ENCODE measurements around the gene DDX55.

DDX55 gene

DNA sequence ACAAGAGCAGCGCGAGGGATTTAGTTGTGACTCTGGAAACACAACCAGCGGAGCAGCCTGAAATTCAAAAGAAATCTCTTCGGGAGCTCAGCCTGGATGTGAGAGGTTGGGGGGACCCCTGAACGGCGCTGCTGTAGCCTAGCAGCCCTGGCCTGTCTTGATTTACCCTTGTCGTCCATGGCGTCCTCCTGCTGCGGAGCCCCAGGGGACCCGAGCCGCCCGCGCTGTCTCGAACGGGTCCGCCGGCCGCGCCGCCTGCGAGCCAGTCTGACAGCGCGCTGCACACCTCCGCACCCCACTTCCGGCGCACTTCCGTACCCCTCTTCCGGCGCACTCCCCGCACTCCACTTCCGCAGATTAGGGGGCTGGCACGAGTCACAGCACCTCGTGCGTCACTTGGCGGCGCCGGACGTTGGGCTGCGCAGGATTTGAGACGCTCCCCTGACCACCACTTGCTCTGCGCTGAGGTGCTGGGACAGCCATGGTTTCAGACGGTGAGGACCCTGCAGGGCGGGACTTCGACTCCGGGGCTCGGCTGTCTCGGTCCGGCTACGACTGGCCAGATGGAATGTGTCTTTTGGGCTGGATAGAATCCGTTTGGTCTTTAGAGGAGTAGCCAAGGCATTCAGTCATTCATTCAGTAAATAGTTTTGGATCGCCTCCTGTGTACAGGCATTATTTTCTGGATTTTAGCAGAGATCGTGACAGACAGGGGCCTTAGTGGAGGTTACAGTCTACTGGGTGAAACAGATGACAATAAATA is 31.7 kb downstream of the DDX55 start, which contains the start of the genes EIF2B1 and GTF2H3:
EIF2B1 (minus strand) TSS at position 308 of the 763 bp plus-strand sequence; CDS start at position 179, 129 bp downstream.
GTF2H3 (plus strand) TSS at position 451 of the 763 bp plus-strand sequence; CDS start at position 482, 31 bp downstream.
- peak within 1 kb of the TSS; percentile 92 for H3K4me3 ChIP-seq (ENCODE audit: low read depth, low read length)
- TF ChIP-seq, protein P1, sequence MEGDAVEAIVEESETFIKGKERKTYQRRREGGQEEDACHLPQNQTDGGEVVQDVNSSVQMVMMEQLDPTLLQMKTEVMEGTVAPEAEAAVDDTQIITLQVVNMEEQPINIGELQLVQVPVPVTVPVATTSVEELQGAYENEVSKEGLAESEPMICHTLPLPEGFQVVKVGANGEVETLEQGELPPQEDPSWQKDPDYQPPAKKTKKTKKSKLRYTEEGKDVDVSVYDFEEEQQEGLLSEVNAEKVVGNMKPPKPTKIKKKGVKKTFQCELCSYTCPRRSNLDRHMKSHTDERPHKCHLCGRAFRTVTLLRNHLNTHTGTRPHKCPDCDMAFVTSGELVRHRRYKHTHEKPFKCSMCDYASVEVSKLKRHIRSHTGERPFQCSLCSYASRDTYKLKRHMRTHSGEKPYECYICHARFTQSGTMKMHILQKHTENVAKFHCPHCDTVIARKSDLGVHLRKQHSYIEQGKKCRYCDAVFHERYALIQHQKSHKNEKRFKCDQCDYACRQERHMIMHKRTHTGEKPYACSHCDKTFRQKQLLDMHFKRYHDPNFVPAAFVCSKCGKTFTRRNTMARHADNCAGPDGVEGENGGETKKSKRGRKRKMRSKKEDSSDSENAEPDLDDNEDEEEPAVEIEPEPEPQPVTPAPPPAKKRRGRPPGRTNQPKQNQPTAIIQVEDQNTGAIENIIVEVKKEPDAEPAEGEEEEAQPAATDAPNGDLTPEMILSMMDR (IDR thresholded peaks at IDR 0.05; ENCODE audit: low read depth, low read length, missing control alignments): no peak
- peak; percentile 93 for DNase-seq (ENCODE audit: low read depth)

DNA sequence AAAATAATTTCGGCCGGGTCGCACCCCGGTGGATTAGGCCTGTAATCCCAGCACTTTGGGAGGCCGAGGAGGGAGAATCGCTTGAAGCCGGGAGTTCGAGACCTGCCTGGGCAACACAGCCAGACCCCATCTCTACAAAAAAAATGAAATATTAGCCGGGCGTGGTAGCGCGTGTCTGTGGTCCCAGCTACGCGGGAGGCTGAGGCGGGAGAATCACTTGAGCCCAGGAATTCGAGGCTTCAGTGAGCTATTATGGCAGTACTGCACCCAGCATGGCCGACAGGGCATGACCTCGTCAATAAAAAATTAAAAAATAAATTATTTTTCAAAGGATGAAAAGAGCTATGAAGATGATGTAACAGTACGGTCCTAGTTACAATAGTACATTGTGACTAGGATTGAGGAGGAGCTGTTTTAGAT is 32.3 kb downstream of the DDX55 start:
- TF ChIP-seq, protein P1 (IDR thresholded peaks at IDR 0.05; ENCODE audit: low read depth, low read length, missing control alignments): no peak
- H3K4me3 ChIP-seq (ENCODE audit: low read depth, low read length): peak overlapping the region; percentile 92
- no peak for DNase-seq (ENCODE audit: low read depth)

DNA sequence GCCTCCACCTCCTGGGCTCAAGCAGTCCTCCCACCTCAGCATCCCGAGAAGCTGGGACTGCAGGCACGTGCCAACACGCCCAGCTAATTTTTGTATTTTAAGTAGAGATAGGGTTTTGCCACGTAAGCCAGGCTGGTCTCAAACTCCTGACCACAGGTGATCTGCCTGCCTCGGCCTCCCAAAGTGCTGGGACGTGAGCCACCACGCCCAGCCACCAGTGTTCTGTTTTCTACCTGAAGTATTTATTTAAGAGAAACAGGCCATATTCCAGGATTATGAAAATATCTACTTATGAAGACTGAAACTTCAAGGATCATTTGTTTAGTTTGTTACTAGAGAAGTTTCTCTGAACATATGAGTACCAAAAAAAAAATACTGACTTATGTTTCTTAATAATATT is 42.0 kb downstream of the DDX55 start:
- TF ChIP-seq, protein P1 (IDR thresholded peaks at IDR 0.05; ENCODE audit: low read depth, low read length, missing control alignments): no peak
- DNase-seq (ENCODE audit: low read depth): no peak
- H3K4me3 ChIP-seq (ENCODE audit: low read depth, low read length): no peak overlapping the region

DNA sequence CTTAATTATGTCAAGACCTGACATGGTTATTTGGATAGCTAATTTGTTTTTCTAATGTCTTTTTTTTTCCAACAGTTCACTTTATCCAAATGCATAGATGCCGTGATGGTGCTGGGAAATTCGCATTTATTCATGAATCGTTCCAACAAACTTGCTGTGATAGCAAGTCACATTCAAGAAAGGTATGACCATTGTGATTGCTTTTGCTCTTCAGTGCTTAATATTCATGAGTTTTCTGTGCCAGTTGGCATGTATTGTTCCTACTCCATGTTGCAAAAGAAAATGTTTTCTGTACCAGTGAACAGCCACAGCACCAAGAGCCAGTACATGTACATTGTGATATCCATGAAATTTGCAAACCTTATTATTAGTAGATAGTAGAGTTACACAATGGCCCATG is 43.5 kb downstream of the DDX55 start:
- DNase-seq (ENCODE audit: low read depth): no peak
- TF ChIP-seq, protein P1 (IDR thresholded peaks at IDR 0.05; ENCODE audit: low read depth, low read length, missing control alignments): no peak

DNA sequence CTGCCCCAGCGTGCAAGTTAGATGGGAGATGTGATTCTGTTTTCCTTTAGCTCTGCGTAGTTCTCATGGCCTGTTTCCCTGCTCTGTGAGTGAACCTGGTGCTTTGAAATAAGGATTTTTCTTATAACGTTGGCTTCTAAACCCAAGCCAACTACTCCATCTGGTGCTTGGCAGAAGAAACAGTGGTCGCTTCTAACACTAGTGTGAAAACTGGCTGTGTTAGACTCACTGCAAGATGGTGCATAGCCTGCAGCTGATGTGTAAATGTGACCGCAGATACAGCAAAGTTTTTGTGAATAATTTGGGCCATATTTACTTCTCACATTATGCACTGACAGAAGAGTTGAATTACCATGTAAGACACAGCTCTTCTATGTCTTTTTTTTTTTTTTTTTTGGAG is 44.0 kb downstream of the DDX55 start:
- TF ChIP-seq, protein P1 (IDR thresholded peaks at IDR 0.05; ENCODE audit: low read depth, low read length, missing control alignments): no peak
- DNase-seq (ENCODE audit: low read depth): no peak
- no peak overlapping the region for H3K4me3 ChIP-seq (ENCODE audit: low read depth, low read length)

More for the DNA sequence above, 43.5 kb downstream of the DDX55 start:
- no peak overlapping the region for H3K4me3 ChIP-seq (ENCODE audit: low read depth, low read length)

DNA sequence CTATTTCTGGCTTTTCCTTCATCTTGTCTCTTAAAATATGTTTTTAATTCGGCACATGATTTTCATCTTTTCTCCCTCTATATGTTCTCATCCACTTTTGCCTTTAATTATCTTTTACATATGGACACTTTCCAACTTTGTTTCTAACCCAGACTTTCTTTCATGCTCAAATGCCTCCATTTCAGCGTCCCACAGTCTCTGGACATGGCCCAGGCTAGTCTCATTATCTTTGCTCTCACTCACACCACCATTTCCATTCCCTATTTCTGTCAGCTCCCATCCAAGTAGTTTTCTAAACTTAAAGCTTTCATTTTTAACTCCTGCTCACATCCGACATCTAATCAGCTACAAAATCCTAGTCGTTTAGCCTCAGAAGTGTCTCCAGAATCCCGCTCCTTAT is 46.5 kb downstream of the DDX55 start:
- TF ChIP-seq, protein P1 (IDR thresholded peaks at IDR 0.05; ENCODE audit: low read depth, low read length, missing control alignments): no peak

More for the DNA sequence above, 46.5 kb downstream of the DDX55 start:
- no peak overlapping the region for H3K4me3 ChIP-seq (ENCODE audit: low read depth, low read length)
- no peak for DNase-seq (ENCODE audit: low read depth)
